Esophagus muscularis mucosa (tissue), 3 donors: ENCODE measurements around the gene GLCCI1.

Source experiments
- CTCF ChIP-seq, 3 experiments: fragments of 200-600 bp in 2 of 3; fragments of 450-650 bp in 1 of 3; sonication (generic) in 2 of 3; IDR thresholded peaks; one replicate each; pipeline ENCODE4 v1.5.1; 2017 to 2019; ENCODE audit warnings: antibody characterized with exemption in 3 of 3, mild to moderate bottlenecking in 2 of 3, moderate library complexity in 1 of 3
- POLR2A ChIP-seq: fragments of 450-650 bp; IDR thresholded peaks from one replicate; pipeline ENCODE4 v1.6.1; 2017; ENCODE audit warnings: antibody characterized with exemption, moderate library complexity, mild to moderate bottlenecking, low read depth
- POLR2AphosphoS5 ChIP-seq, 2 donors: sonication (generic); formaldehyde crosslinking; IDR thresholded peaks; one replicate each; pipeline ENCODE4 v1.6.1; 2017; ENCODE audit warnings: antibody characterized with exemption in 2 of 2

GRCh38 chr7:8005279-8005678 lies 36.7 kb downstream of the GLCCI1 start:
- TF ChIP-seq POLR2A (no peak), CTCF (IDR thresholded peaks at IDR 0.05) (no peak), POLR2AphosphoS5 (IDR thresholded peaks at IDR 0.05) (no peak)
